COLO668 (cell line): ENCODE data around the gene CDKN2B-AS1.
A peak's percentile ranks its signal among the peaks of the same experiment; 100 is the strongest.

Experiments used
- DNase-seq: peaks from one replicate; lab custom pipeline; 2025; ENCODE audit not compliant: unreplicated experiment; lab: John Stamatoyannopoulos, UW

The CDKN2B-AS1 gene

DNA sequence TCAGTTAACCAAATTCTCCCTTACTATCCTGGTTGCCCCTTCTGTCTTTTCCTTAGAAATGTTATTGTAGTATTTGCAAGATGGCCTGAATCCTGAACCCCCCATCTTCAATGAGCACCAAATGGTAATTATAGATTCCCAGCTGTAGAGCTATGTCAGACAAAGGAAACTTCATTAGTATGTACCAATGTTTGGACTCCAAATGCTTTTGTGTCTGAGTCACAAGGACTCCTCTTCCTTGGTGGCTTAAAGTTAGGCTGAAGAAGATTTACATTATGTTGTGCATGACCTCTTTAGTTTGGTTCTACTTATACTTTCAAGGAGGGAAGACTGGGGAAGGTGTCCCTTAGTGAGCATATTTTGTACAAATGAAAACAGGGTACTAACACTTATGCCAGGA lies 120.4 kb downstream of the CDKN2B-AS1 start:
- DNase-seq: no peak

GRCh38 chr9:22116758-22117157 lies 122.2 kb downstream of the CDKN2B-AS1 start:
- no peak for DNase-seq

GRCh38 chr9:22117511-22118384 lies 123.2 kb downstream of the CDKN2B-AS1 start:
- DNase-seq: no peak

GRCh38 chr9:22118810-22119521 lies 124.4 kb downstream of the CDKN2B-AS1 start:
- DNase-seq: no peak

GRCh38 chr9:22119522-22120158 lies 125.0 kb downstream of the CDKN2B-AS1 start:
- no peak for DNase-seq

DNA sequence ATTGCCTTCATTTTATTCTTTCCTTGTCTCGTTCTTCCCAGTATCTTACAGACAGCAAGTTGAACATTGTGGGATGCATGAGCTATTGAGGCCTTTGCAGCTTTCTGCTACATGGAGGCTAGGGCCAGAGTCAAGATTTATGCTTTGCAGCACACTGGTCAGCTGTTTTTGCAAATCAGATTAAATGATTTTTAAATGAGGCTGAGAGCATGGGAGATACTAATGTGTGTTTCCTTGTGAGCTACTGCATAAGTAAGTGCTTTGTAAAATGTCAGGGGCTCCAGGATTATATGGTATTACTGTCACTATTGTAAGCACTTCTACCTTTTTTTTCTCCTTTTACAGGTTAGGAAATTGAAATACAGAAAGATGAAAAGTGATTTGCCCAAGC lies 125.6 kb downstream of the CDKN2B-AS1 start:
- DNase-seq: no peak

DNA sequence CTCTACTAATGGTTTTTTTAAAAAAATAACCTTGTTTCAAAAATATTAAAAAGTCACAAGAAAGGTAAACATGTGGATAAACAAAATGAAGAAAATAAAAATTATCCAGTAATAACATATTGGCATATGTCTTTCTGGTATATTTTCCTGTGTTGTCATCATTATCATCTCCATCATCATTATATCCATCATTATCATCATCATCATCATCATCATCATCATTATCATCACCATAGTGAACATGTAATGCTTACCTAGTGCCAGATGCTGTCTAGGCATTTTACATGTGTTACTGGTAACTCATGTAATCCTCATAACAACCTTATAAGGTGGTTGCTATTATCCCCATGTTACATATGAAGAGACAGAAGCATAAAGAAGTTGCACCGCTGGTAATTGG lies 126.0 kb downstream of the CDKN2B-AS1 start:
- no peak for DNase-seq

DNA sequence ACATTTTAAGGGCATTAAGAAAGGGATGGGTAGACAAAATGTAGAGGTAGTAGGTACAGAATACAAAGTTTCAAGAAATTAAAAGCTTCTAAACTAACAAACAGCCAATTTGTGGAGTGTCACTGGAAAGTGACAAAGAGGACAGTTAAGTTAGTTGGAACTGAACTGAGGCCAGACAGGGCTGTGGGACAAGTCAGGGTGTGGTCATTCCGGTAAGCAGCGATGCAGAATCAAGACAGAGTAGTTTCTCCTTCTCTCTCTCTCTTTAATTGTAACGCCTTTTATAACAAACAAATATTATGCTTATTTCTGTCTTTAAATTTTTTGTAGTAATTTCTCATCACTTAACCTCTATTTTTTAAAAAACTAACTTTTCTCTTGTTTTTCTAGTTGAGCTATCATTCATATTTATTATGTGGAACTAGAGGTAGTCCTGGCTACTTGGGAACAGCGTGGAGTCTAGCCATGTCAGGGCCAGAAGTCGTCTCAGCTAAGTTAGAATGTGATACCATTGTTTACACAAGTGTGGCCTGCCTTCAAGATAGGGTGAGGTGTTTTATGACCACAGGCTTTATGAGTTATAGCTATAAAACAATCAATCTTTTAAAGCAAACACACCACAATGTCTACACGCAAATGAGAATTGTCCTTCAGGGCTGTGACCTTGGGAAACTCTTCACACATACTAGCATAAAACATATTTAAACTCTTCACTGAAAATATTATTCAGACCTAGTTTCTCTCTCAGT lies 129.8 kb downstream of the CDKN2B-AS1 start:
- DNase-seq: peak; percentile 24

DNA sequence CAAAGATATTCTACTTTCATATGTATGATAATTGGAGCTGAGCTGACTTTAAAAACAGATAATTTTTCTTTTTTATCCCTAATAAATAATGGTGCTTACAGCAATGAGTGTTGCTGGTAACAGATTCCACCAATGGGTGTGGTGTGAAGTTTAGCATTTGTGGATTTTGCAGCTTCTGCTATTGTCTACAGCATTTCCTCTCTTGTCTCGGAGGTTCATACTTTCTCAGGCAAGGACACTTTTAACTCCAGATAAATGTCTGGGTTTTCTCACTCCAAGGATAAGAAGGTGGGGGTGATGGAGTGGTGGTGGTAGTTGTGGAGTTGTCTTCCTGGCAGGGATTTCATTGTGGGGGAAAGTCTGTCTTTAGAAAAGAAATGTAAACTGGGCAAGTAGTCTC lies 134.5 kb downstream of the CDKN2B-AS1 start:
- no peak for DNase-seq

DNA sequence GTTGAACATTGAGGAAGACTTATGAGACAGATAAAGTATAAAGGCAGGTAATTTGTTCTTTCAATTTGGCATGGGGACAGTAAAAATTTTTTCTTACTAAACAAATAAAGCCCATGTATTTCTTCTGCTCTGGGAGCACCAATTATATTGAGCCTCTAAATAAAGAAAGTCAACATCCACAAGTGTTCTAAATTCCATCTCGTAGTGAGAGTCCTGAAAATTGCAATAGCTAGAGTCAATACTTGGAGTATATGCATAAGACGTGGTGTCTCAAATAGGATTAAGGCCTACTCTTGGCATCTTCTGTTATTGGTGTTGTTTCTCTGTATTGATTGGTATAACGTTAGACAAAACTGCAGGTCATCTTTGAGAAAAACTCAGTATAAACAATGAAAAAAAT lies 135.0 kb downstream of the CDKN2B-AS1 start:
- no peak for DNase-seq

- DNase-seq: no peak
Measured at GRCh38 chr9:22131817-22132216, 137.2 kb downstream of the CDKN2B-AS1 start.

- no peak for DNase-seq
Measured at GRCh38 chr9:22134390-22134789, 139.8 kb downstream of the CDKN2B-AS1 start.

GRCh38 chr9:22136461-22137096 lies 142.0 kb downstream of the CDKN2B-AS1 start:
- no peak for DNase-seq

DNA sequence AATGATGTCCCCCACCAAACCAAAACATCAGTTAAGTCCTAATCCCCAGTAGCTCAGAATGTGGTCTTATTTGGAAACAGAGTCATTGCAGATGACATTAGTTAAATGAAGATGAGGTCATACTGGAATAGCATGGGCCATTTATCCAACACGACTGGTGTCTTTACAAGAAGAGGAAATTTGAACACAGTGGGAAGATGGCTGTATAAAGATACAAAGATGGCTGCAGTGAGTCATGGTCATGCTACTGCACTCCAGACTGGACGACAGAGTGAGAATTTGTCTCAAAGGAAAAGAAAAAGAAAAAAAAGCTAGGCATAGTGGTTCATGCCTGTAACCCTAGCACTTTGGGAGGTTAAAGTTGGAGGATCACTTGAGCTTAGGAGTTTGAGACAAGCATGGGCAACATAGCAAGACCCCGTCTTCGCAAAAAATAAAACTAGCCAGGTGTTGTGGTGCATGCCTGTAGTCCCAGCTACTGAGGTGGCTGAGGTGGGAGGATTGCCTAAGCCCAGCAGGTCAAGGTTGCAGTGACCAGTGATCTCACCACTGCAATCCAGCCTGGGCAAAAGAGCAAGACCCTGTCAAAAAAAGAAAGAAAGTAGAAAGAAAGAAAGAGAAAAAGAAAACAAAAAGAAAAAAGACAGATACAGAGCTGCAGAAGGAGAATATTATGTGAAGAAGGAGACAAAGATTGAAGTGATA lies 144.5 kb downstream of the CDKN2B-AS1 start:
- no peak for DNase-seq

- no peak for DNase-seq
Measured at GRCh38 chr9:22141908-22142307, 147.3 kb downstream of the CDKN2B-AS1 start.

GRCh38 chr9:22142671-22143070 lies 148.1 kb downstream of the CDKN2B-AS1 start:
- DNase-seq: no peak

DNA sequence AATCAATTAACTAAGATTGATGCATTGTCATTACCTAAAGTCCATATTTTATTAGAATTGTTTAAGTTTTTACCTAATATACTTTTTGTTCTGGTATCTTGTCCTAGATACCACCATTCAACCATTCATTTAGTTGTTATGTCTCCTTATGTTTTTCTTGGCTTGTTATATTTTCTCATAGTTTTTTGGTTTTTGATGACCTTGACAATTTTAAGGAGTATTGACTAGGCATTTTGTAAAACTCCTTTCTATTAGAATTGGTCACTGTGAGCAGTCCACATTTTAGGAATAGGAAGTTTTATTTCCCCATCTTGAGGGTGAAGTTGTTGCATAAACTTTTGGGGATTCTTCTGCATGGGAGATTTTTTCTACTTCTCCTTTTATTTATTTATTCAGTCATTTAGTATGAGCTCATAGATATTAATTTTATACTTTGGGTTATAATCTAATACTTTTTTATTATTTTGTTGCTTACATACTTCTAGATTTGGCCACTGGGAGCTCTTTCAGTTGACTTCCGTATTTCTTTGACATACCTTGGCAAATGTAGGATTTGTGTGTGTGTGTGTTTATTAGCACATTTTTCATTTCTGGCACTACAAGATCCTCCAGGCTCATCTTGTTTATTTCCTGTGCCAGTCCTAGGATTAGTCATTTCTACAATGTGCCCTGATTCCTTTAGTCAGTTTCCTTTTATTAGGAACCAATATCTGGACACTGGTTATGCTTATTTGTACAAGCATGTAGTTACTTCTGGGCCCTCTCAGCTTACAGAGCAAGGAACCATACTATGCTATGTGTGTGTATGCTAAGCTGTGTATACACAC lies 149.4 kb downstream of the CDKN2B-AS1 start:
- DNase-seq: no peak

- no peak for DNase-seq
Measured at GRCh38 chr9:22146604-22147003, 152.0 kb downstream of the CDKN2B-AS1 start.

DNA sequence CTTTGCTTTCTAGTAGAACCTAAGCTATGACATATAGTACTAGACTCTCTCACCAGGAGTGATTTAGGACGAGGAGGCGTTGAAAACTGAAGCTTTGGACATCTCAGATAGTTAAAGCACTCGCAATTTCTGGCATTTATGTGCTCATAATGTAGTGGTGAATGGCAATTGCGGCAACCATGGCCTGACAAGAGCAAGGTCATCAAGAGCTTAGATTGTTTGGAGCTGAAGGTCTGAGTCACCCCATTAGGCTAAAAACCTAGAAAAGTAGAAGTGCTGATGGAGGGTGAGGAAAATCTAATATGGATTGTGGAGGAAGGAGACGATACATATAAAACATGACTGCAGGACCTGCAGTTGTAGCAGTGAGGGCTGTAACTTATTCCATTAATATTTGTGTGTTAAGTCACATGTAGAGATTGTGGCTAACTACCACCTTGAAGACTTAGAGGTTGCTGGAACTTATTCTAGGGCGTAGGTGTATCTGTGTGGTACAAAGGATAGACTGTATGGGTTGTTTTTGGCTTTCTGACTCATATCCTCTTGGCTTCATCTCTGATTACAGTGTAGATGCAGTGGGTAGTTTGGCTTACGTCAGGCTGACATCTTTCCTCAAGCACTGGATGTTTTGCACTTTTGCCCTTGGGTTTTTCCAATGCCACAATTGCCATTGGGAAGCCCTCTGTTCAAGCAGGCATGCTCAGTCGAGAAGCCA lies 153.4 kb downstream of the CDKN2B-AS1 start:
- DNase-seq: no peak
